Hepatocyte (in vitro differentiated cells): ENCODE data around the gene NANOG. TPM values are rescaled to one million over a fixed set of nuclear protein-coding genes. Genes with fewer than 3 reads are reported as not detected.
A peak's percentile ranks its signal among the peaks of the same experiment; 100 is the strongest.
"Not testable (repeated sequence)": the region's sequence is repeated elsewhere in the genome, so short reads cannot be mapped to it uniquely, and the experiment has no call there.

Source experiments
- DNase-seq: peaks from one replicate; pipeline ENCODE4 v3.0.0-alpha.2; 2016; ENCODE audit warnings: low spot score
- H2AFZ ChIP-seq: fragments of 200-600 bp; sonication (generic); 2 replicates; pipeline ENCODE4 v1.6.0; 2016; ENCODE audit warnings: antibody characterized with exemption, mild to moderate bottlenecking
- H3K27ac ChIP-seq: fragments of 200-600 bp; sonication (generic); 2 replicates; pipeline ENCODE4 v1.5.1; 2016; ENCODE audit warnings: mild to moderate bottlenecking
- H3K27me3 ChIP-seq: fragments of 200-600 bp; sonication (generic); 2 replicates; pipeline ENCODE4 v1.6.1; 2016
- H3K36me3 ChIP-seq: fragments of 200-600 bp; sonication (generic); replicated peaks from 2 replicates; pipeline ENCODE4 v1.5.1; 2016; ENCODE audit warnings: low read depth; ENCODE audit not compliant: insufficient read depth
- H3K4me1 ChIP-seq: fragments of 200-600 bp; sonication (generic); 2 replicates; pipeline ENCODE4 v1.5.1; 2016; ENCODE audit warnings: mild to moderate bottlenecking, moderate library complexity; ENCODE audit not compliant: insufficient read depth
- H3K4me2 ChIP-seq: fragments of 200-600 bp; sonication (generic); 2 replicates; pipeline ENCODE4 v1.6.0; 2016
- H3K4me3 ChIP-seq: fragments of 200-600 bp; sonication (generic); 2 replicates; pipeline ENCODE4 v1.5.1; 2016; ENCODE audit warnings: mild to moderate bottlenecking
- H3K79me2 ChIP-seq: fragments of 200-600 bp; sonication (generic); 2 replicates; pipeline ENCODE4 v1.6.0; 2017; ENCODE audit warnings: mild to moderate bottlenecking
- H3K9me2 ChIP-seq: fragments of 200-600 bp; sonication (generic); replicated peaks from 2 replicates; pipeline ENCODE4 v1.6.0; 2017; ENCODE audit warnings: mild to moderate bottlenecking; ENCODE audit not compliant: insufficient read depth
- H3K9me3 ChIP-seq: fragments of 200-600 bp; sonication (generic); 2 replicates; pipeline ENCODE4 v1.5.1; 2016; ENCODE audit warnings: low read depth, mild to moderate bottlenecking
- H4K20me1 ChIP-seq: fragments of 200-600 bp; sonication (generic); 2 replicates; pipeline ENCODE4 v1.6.0; 2016; ENCODE audit warnings: mild to moderate bottlenecking; ENCODE audit not compliant: insufficient read depth, poor library complexity, severe bottlenecking
- EZH2 ChIP-seq: fragments of 200-600 bp; sonication (generic); IDR thresholded peaks from 2 replicates; pipeline ENCODE4 v1.6.1; 2016; ENCODE audit warnings: antibody characterized with exemption, mild to moderate bottlenecking, borderline replicate concordance
- EZH2phosphoT487 ChIP-seq: fragments of 200-600 bp; sonication (generic); IDR thresholded peaks from one replicate; pipeline ENCODE4 v1.6.1; 2018; ENCODE audit warnings: antibody characterized with exemption, mild to moderate bottlenecking, low read depth, moderate library complexity; ENCODE audit not compliant: unreplicated experiment, severe bottlenecking
- WGBS: methylation state at CpG from one replicate; pipeline ENCODE4 v1.1.6; 2016; ENCODE audit warnings: low lambda C conversion rate; ENCODE audit errors: missing lambda C conversion rate; 5-methylcytosine and 5-hydroxymethylcytosine counted together
- polyA plus RNA-seq: library from polyadenylated mRNA; unstranded; fragments of >200 nt; fragmentation: Nextera tagmentation; extraction: Ambion mirVana; gene quantifications from 2 replicates; pipeline ENCODE4 v1.2.1, GENCODE V29; 2016
- total RNA-seq: library from RNA; depleted of rRNA; stranded (reverse); fragments of >200 nt; gene quantifications from 2 replicates; pipeline ENCODE4 v1.2.3, GENCODE V29; 2014
- TF ChIP-seq, protein P1 (sequence below): fragments of 200-600 bp; sonication (generic); IDR thresholded peaks from 2 replicates; pipeline ENCODE4 v1.5.1; 2016; ENCODE audit warnings: antibody characterized with exemption, mild to moderate bottlenecking; ENCODE audit not compliant: poor library complexity

NANOG gene
- total and polyA plus RNA-seq, 2 experiments from 2014 or later, result 0.10 to 2.1 TPM

DNA sequence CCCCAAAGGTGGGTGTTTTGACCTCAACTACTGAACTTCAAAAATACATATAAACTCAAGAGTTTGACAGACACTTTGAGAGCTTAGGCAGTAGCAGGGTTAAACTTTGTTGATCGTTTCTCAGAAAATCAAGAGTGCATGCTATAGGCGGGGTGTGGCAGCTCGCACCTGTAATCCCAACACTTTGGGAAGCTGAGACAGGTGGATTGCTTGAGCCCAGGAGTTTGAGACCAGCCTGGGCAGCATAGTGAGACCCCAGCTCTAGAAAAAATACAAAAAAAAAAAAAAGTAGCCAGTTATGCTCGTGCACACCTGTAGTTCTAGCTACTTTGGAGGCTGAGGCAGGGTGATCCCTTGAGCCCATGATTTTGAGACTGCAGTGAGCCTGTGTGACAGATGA is 12.3 kb downstream of the NANOG start:
- Histone ChIP-seq H3K4me1 (no peaks in the 10 kb centered on the region), H3K9me3 (no peaks in the 10 kb centered on the region), H3K9me2 (no peaks in the 10 kb centered on the region), H2AFZ (no peak overlapping the region), H4K20me1 (no peaks in the 10 kb centered on the region), H3K79me2 (no peaks in the 10 kb centered on the region), H3K27ac (no peak overlapping the region), H3K36me3 (no peaks in the 10 kb centered on the region), H3K4me3 (no peak overlapping the region), H3K27me3 (no peaks in the 10 kb centered on the region), H3K4me2 (no peak overlapping the region)
- WGBS, result 65% methylated on average over 4 of the region's 4 CpGs
- no peak for DNase-seq
- TF ChIP-seq EZH2phosphoT487 (no peak), EZH2 (no peak)
- TF ChIP-seq, protein P1, sequence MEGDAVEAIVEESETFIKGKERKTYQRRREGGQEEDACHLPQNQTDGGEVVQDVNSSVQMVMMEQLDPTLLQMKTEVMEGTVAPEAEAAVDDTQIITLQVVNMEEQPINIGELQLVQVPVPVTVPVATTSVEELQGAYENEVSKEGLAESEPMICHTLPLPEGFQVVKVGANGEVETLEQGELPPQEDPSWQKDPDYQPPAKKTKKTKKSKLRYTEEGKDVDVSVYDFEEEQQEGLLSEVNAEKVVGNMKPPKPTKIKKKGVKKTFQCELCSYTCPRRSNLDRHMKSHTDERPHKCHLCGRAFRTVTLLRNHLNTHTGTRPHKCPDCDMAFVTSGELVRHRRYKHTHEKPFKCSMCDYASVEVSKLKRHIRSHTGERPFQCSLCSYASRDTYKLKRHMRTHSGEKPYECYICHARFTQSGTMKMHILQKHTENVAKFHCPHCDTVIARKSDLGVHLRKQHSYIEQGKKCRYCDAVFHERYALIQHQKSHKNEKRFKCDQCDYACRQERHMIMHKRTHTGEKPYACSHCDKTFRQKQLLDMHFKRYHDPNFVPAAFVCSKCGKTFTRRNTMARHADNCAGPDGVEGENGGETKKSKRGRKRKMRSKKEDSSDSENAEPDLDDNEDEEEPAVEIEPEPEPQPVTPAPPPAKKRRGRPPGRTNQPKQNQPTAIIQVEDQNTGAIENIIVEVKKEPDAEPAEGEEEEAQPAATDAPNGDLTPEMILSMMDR, result no peak

DNA sequence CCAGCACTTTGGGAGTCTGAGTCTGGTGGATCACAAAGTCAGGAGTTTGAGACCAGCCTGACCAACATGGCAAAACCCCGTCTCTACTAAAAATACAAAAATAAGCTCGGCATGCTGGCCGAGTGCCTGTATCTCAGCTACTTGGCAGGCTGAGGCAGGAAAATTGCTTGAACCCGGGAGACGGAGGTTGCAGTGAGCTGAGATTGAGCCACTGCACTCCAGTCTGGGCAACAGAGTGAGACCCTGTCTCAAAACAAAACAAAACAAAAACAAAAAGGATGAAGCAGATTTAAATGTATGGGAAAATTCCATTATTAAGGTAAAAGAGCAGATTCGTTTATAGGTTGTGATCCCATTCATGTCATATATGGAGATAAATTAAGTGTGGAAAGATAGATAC is 17.1 kb downstream of the NANOG start:
- WGBS, result 93% methylated on average over 6 of the region's 6 CpGs
- H3K9me2 ChIP-seq, H3K27me3 ChIP-seq, H3K9me3 ChIP-seq, H3K79me2 ChIP-seq, H4K20me1 ChIP-seq, H3K4me1 ChIP-seq, H2AFZ ChIP-seq, H3K4me2 ChIP-seq, H3K36me3 ChIP-seq, H3K4me3 ChIP-seq, H3K27ac ChIP-seq, DNase-seq: not testable (repeated sequence)

- no peak overlapping the region for H3K27ac ChIP-seq
- H3K9me3 ChIP-seq, result no peaks in the 10 kb centered on the region
- no peaks in the 10 kb centered on the region for H4K20me1 ChIP-seq
- H2AFZ ChIP-seq, result no peak overlapping the region
- TF ChIP-seq EZH2 (no peak), EZH2phosphoT487 (no peak)
- TF ChIP-seq, protein P1, result peak; percentile 92
- no peaks in the 10 kb centered on the region for H3K9me2 ChIP-seq
- WGBS, result 1% methylated on average over 2 of the region's 2 CpGs
- peak; percentile 87 for DNase-seq
- H3K4me3 ChIP-seq, result no peak overlapping the region
- H3K27me3 ChIP-seq, result no peaks in the 10 kb centered on the region
- no peaks in the 10 kb centered on the region for H3K36me3 ChIP-seq
- H3K79me2 ChIP-seq, result no peaks in the 10 kb centered on the region
- H3K4me1 ChIP-seq, result no peaks in the 10 kb centered on the region
- no peak overlapping the region for H3K4me2 ChIP-seq
These were observed 17.8 kb downstream of the NANOG start for GRCh38 chr12:7806863-7807487.

- H3K4me3 ChIP-seq, H3K4me1 ChIP-seq, H3K9me2 ChIP-seq, H4K20me1 ChIP-seq, H3K36me3 ChIP-seq, H3K4me2 ChIP-seq, H2AFZ ChIP-seq, H3K79me2 ChIP-seq, H3K27me3 ChIP-seq, H3K9me3 ChIP-seq: not testable (repeated sequence)
- DNase-seq, result peak; percentile 51
- peak overlapping the region; percentile 85 for H3K27ac ChIP-seq
- WGBS, result 59% methylated on average over 2 of the region's 4 CpGs
These were observed 36.6 kb downstream of the NANOG start for GRCh38 chr12:7825754-7826153.

DNA sequence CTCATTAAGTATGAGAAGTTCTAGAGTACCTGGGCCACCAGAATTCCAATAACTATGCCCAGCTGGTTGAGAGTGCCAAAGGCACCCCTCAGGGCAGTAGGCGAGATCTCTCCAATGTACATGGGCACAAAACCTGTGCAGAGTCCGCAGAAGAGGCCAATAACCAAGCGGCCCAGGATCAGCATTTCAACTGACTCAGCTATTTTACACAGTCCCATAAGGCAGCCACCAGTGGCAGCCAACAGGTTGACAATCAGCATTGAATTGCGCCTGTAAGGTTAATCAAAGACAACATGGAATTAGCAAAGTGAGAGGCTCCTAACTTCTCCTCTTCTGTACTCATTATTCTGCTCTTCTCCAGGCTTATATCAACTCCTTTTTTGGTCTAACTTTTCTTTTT is 40.5 kb downstream of the NANOG start:
- H3K79me2 ChIP-seq, H3K27me3 ChIP-seq, H3K4me2 ChIP-seq, H3K4me1 ChIP-seq, DNase-seq, H3K27ac ChIP-seq, H3K9me2 ChIP-seq, H4K20me1 ChIP-seq, H3K4me3 ChIP-seq, H3K36me3 ChIP-seq, H2AFZ ChIP-seq, H3K9me3 ChIP-seq: not testable (repeated sequence)
- 100% methylated on average over 4 of the region's 4 CpGs for WGBS
